Measurements from ENCODE around the gene TEX261.

Gene TEX261

DNA sequence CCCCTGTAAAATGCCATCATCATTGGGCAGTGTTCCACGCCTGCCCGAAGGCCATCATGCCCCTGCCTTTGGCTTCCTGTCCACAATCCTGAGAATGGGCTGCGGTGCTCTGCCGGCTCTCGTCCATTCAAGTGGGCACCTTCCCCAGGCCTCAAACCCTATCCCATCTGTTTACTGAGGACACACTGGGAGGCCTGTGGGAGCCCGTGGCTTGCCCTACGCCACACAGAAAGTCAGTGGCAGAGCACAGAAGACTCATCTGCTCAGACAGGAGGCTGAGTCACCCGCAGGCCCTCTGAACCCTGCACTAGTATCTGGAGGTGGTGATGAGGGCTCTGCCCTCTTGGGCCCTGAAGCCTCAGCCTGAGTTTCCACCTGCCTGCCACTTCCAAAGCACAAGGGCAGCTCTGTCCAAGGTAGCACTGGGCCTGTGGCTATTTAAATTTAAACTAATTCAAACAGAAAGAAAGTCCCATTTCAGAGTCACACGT, 35.4 kb downstream of the TEX261 start:
- no peak for DNase-seq (ENCODE audit: low read depth)

- no peak for DNase-seq (ENCODE audit: low read depth)
These were observed 35.9 kb downstream of the TEX261 start for GRCh38 chr2:70958759-70959158.

GRCh38 chr2:70957798-70958197, 36.9 kb downstream of the TEX261 start:
- no peak for DNase-seq (ENCODE audit: low read depth)

DNA sequence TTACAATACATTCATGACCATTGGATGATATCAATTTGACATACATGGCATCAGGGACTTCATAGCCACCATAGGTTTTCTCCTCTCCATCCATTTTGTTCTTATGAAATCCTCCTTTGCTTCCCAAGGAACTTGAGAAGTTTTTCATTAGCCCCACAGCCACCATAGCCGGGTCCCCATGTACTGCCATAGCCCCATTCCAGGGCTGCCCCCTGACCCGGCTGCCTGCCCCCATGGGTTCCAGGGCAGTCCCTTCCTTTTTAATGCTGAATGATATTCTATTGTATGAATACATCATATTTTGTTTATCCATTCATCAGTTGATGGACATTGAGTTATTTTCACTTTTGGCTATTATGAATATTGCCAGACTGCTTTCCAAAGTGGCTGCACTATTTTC, 38.5 kb downstream of the TEX261 start:
- DNase-seq (ENCODE audit: low read depth), result no peak

DNA sequence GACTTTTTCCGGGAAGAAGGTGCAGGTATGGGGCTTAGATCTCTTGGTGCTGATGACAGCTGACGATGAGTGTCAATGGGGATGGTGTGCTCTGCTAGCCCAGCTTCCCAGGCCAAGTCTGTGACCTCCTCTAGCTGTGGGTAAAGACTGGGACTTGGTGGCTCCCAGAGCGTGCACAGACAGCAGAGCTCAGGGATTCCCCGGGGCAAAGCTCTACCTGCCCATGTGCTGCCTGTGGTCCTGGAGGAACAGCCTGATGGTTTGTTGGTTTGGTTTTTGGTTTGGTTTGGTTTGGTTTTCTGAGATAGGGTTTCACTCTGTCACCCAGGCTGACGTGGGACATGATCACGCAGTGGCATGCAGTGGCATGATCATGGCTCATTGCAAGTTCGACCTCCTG, 39.8 kb downstream of the TEX261 start:
- no peak for DNase-seq (ENCODE audit: low read depth)

- DNase-seq (ENCODE audit: low read depth), result no peak
These were observed 45.6 kb downstream of the TEX261 start for GRCh38 chr2:70949086-70949485.

DNA sequence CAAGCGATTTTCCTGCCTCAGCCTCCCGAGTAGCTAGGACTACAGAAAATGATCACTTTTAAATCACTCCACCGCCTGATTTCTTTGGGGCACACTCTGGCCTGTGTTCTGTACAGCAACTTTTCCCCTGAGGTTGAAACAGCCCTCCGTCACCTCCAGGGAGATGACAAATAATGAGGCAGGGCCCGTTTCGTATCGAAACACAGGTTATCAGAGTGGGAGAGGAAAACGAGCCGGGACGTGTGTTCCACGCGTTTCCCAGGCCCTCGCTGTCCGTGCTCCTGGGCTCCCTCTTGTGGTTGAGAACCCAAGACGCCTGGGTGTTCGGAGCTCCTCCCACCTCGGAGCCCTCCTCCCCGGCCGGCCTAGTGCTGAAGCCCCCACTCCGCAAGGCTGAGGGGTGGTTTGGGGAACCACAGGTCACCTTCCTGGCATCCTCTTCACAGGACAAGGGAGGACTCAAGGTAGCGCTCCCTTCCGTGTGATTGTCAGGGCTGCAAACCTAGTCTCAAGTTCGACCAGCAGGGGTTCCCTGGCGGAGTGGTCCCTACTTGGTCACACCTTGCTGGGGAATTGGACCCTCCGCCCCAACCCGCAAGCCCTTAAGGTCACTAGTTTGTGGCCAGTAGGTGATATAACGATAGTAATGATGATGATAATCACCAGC, 46.2 kb downstream of the TEX261 start:
- peak; percentile 72 for DNase-seq (ENCODE audit: low read depth)

DNA sequence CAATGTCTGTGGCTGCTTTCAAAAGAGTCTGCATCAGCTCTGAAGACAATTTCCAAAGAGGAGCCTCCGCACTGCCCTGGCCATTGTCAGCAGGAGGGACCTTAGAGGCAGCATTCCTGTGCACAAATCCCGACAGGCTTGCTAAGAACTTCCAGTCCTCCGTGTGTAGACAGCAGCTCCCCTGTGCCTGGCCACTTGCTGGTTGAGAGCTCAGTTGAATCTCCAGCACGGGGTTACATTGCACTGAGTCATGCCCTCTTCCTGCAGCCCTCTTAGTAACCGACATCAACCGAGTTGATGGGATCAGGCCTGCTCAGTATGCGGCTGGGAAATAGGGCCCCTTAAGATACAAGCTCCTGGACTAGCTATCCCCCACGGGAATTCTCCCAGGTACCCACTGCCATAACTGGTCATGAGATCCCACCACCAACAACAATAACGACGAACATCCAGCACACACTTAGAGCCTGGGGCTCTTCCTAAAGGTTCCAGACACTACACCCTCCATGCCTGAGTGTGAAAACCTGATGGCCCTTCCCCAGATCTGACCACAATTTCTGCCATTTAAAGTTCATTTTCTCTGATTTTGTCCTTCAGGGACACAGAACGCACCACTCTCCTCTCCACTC, 47.0 kb downstream of the TEX261 start:
- no peak for DNase-seq (ENCODE audit: low read depth)

- peak; percentile 36 for DNase-seq (ENCODE audit: low read depth)
These were observed 47.7 kb downstream of the TEX261 start for GRCh38 chr2:70946832-70947442.

DNA sequence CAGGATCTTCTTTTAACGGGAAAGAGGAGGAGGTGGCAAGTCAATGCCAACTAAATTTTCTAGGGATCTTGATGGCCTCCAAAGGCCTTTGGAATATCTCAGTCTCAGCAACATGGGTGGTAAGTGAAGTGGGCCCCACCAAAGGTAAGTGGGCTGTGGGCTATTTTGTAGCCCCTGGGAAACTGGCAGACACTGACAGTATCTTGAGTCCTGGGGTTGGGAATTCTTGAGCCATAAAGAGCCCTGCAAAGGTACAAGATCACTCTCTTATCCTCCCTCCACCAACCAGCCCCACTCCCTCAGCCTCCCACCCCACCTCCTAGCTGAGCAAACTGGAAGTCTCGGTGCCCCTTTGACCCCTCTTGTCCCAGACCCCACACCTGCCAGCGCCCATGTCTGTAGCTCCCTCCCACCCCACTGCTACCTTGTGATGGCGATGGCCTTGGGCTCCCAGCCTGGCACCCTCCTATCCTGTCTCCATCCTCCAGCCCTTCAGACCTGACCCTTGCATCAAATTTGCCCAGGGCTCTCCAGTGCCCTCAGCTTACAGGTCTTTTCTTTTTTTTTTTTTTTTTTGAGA, 50.5 kb downstream of the TEX261 start:
- no peak for DNase-seq (ENCODE audit: low read depth)

DNA sequence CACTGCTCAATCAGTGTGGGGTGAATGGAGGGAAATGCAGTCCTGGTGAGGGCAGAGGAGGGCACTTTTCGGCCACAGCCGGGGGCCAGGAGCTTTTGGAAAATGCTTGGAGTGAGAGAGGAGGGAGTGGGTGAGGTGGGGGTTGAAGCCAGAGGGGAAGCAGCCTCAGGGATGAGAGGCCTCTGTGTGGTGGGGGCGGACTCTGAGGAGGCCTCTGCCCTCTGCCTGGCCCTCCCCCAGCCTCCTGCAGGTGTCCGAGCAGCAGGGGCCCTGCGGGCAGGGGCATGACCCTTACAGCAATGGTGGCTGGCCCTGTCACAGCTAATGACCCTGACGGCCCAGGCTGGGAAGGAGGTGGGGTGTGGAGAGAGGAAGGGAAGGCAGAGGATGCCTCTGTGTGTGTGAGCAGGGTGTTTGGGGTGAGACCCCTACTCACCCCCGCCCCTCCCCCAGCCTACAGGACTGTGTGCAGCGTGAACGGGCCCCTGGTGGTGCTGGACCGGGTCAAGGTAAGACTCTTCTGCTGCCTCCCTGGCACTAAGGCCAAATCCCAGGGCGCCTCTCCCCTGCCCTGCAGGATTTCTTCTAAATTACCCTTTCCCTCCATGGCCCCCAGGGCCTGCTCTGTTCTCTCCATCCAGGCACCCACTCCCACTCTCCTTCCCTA, 51.3 kb downstream of the TEX261 start:
- DNase-seq (ENCODE audit: low read depth), result no peak

GRCh38 chr2:70942396-70943204, 52.1 kb downstream of the TEX261 start:
- no peak for DNase-seq (ENCODE audit: low read depth)

DNA sequence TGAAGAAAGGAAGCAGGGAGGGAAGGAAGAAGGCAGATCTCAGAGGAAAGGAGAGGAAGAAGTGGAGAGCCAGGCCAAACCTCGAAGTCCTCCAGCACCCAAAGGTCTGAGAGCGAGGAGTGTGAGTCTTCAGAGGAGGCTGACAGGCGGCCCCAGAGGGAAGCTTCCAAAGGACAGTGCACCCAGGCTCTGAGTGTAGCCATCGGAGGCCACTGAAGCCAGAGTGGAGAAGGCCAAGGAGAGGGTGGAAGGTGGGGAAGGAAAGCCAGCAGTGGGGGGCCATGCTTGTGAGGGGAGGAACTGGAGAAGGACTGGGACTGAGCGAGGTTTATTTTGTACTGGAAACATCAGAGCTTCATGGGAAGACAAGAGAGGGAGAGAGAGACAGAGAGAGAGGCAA, 53.0 kb downstream of the TEX261 start:
- DNase-seq (ENCODE audit: low read depth), result no peak

DNA sequence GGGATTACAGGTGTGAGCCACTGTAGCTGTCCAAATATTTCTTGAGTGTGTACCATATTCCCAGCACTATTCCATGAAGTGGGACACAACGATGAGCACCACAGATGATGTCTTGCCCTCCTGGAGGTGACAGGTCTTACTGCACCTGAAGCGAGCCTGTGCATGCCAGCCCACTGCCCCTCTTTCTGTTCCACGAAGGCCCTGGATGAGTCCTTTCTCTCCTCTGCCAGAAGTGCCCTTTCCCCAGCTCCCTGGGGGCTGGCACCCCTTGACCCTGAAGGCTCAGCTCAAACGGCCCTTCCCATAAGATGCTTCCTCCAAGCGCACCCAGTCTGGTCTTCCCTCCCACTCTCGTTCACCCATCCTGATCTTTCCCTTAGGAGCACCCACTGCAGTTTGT, 53.5 kb downstream of the TEX261 start:
- no peak for DNase-seq (ENCODE audit: low read depth)

DNA sequence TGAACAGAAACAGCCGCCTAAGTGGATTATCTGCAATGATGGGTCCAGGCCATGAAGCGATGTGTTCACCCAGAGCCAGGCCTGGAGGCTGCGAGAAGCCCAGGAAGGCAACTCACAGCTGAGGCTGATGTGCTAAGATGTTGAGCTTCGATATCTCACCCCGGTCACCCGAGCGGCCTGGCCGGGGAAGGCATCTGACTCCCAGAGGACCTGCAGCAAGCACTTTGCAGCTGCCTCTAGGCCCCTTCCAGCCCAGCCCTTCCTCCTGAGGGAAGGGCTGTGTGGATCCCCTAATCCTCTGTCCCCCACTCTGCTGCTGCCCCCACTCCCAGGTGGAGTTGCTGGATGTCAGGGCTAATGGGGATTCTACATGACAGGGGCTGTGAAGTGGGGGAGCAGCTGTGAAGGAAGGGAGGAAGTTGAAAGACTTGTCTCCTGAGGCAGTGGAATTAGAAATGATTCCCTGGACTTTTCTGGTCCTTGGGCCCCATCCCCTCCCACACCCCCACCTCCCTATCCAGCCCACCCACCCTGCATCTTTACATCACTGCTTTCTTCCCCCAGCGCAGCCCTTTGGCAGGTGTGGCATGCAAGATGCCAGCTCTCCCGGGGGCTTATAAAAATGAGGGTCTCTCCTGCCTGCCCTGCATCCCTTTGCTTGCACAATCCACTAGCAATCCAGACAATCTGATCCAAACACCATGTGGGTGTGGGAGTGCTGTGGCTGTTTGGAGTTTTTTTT, 54.7 kb downstream of the TEX261 start:
- no peak for DNase-seq (ENCODE audit: low read depth)

GRCh38 chr2:70939001-70939838, 55.5 kb downstream of the TEX261 start:
- DNase-seq (ENCODE audit: low read depth), result no peak

DNA sequence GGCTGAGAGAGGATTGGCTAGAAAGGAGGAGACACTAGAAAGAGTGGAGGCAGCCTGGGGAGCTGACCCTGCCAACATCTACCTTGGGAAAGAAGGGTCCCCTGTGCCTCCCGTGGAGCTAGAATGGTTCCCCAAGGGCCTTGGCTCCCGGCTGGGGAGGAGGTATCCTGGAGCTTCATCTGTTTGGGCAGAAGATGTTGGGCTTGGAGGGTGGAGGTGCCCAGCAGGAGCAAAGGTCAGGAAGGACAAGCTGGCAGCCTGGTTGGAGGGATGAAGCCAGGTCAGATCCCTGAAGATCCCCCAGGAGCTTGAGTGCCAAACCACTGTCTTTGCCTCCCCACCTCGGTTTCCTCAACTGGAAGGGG, 56.1 kb downstream of the TEX261 start:
- DNase-seq (ENCODE audit: low read depth), result no peak

DNA sequence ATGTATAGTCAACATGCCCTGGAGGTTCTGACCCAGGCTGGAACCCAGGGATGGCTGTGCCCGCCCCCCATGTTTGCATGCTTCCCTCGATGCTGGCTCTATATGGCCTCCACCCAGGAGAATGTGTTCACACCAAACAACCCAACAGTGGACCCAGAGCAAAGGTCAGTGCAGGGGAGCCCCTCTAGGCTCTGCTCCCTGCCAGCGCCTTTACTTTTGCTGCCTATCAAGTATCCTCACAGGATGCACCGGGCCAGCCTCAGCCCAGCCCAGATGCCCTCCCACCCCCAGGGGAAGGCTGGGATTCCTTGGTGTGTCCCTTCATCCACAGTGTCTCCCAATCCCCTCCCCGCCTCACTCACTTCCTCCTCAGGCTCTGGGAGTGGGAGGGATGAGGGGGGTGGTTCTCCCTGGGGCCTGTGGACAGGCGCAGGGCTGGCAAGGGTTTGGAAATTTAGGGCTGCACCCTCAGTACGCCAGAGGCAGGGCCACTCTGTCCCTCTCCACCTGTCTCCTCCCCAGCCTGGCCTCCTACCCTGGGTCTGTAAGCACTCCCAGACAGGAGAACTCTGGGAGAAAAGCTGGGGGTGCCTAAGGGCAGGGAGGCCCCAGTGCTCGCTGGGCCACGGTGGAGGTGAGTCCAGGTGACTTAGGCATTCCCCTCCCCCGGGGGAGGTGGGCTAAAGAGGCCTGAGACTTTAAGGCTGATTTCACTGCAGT, 56.6 kb downstream of the TEX261 start:
- no peak for DNase-seq (ENCODE audit: low read depth)
